ENCODE data around the gene ACACB.

DNA sequence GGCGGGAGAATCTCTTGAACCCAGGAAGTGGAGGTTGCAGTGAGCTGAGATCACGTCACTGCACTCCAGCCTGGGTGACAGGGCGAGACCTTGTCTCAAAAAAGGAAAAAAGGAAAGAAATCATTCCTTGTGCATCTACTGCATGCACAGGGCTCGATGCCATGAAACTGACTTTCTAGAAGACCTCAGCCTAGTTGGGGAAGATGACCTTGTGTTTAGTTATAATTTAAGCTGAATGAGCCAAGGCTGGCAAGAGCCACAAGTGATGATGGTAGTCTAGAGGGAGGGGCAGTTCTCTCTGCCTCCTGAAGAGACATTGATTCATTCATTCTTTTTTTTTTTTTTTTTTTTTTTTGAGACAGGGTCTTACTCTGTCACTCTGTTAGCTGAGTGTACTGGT lies 24.2 kb downstream of the ACACB start:
- TF ChIP-seq CTCF (IDR thresholded peaks at IDR 0.05) (no peak), POLR2A (IDR thresholded peaks at IDR 0.05) (no peak)

Data from Peyer's patch (tissue), 4 donors.